GM12872 (cell line): ENCODE measurements around the gene CCDC17.

ENCODE experiments used
- TF ChIP-seq, protein P1 (sequence below): IDR thresholded peaks from 3 replicates; pipeline ENCODE4 v1.5.1; 2011; ENCODE audit warnings: low read depth, mild to moderate bottlenecking, low read length, moderate library complexity; ENCODE audit not compliant: insufficient read depth

Gene CCDC17

DNA sequence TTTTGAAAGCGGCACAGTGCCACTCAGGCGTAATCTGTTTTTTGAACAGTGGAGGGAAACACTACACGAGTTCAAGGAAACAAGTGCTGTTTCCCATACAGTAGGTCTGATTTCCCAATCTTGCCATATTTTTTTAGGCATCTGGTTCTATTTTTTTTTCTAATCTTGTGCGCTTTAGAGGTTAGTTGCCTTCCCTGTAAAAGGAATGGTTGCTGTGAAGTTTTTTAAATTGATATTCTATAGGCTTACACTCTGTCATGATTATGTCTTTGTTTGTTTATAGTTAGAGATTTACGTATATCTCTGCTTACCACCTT is 38.8 kb downstream of the CCDC17 start:
- TF ChIP-seq, protein P1, sequence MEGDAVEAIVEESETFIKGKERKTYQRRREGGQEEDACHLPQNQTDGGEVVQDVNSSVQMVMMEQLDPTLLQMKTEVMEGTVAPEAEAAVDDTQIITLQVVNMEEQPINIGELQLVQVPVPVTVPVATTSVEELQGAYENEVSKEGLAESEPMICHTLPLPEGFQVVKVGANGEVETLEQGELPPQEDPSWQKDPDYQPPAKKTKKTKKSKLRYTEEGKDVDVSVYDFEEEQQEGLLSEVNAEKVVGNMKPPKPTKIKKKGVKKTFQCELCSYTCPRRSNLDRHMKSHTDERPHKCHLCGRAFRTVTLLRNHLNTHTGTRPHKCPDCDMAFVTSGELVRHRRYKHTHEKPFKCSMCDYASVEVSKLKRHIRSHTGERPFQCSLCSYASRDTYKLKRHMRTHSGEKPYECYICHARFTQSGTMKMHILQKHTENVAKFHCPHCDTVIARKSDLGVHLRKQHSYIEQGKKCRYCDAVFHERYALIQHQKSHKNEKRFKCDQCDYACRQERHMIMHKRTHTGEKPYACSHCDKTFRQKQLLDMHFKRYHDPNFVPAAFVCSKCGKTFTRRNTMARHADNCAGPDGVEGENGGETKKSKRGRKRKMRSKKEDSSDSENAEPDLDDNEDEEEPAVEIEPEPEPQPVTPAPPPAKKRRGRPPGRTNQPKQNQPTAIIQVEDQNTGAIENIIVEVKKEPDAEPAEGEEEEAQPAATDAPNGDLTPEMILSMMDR: no peak

DNA sequence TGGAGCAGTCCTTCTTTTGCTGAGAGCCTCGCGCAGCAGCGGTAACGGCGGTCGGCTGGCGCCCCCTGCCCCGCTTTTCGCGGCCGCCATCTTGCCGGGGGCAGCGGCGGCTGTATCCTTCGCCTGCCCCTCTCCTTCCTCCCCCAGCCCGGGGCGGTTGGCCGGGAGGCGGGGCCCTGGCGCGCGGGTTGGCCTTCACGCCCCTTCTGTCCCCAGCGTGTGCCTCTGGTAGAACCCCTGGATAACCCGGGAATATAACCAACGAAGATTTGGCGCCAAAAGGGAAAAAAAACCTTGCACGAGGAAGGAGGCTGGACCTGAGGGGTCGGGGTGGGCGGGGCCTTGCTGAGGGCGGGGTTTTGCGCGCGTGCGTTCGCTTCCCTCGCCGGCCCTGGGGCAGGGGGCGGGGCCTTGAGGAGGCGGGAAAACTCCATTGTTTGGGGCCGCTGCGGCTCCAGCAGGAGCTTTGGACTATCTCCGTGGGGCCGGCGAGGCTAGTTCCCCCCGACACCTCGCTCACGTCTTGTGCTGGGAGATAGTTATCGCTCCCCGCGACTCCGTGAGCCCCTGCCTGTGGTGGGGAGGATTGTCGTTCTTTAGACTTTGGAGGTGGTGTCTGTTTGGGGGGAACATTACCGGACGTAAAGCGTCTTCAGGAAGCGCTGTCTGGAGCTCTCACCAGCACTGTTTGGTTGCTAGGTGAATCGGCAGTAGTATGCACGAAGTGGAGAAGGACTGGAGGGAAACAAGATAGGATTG is 39.3 kb downstream of the CCDC17 start:
- TF ChIP-seq, protein P1: peak; percentile 16; the same call in 1 of the 3 replicates

DNA sequence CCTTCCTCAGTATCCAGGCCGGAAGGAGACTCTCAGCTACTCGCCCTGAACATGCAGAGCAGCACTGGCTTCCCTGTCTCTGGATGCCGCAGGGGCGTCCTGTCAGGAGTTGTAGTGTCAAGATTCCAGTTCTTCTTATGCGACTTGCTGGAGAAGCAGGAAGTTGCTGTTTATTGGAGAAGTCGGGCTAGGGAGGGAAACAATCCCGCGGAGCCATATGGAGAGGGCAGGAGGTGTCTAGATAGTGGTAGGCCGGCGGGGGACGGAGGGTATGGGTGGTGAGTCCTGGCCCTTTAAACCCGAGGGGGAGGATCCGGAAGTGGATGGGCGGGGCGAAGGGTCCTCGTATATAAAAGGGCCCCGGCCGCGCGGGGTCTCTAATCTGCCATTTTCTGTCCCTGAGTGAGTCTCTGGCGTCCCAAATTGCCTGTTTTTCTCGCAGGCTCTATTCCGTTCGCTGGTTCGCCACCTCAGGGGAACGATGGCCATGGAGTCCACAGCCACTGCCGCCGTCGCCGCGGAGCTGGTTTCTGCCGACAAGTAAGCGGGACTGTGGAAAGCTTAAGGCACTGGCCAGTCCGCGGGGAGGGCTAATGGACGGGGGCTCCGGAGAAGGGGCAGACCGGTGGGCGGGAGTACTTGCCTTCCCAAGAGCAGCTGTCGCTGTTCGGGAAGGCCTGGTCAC is 40.0 kb downstream of the CCDC17 start, which contains the start of gene NASP:
Gene NASP, plus strand, starts transcription at position 376 of the 685 bp plus-strand sequence. Its CDS starts 106 bp downstream, at position 482.
- TF ChIP-seq, protein P1: no peak

DNA sequence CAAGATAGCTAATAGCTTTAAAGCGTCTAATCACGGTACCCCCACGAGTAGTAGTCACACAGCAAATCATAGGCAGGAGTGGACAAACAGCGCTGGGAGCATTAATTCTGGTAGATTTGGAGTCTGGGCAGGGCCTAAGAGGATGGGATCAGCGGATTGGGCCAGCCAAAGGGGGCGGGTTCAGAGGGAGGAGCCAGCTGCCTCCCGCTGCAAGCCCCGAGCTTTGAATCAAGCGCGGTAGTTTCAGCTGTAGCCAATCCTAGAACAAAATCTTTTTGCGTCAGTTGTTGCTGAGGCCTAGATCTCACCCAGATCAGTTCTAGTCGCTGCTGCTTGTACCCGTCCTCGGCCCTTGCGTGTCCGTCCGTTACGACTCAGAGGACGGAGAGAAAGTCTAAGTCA is 40.6 kb downstream of the CCDC17 start:
- TF ChIP-seq, protein P1: no peak

DNA sequence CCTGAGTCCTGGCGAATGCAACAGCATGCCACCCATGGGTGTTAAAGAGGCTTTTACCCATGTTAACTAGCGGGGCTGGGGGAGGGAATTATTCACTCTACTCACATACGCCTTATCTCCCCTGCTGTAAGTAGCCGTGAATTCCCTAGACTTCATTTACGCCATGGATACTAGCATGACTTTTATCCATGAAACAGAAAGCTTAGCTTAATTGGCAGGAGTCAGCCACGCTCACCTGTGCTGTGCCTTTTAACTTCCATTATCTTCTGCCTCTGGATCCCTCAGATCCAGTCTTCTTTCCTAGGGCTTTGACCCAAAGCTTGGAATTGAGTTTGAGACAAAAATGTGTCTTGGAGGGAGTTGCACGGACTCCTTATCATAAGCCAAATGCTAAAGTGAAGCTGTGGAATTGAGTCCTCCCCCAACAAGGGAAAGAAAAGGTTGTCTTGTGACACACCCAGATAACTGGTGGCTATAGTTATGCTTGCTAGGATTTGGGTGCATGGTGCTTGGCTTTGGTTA is 49.7 kb downstream of the CCDC17 start:
- TF ChIP-seq, protein P1: no peak

DNA sequence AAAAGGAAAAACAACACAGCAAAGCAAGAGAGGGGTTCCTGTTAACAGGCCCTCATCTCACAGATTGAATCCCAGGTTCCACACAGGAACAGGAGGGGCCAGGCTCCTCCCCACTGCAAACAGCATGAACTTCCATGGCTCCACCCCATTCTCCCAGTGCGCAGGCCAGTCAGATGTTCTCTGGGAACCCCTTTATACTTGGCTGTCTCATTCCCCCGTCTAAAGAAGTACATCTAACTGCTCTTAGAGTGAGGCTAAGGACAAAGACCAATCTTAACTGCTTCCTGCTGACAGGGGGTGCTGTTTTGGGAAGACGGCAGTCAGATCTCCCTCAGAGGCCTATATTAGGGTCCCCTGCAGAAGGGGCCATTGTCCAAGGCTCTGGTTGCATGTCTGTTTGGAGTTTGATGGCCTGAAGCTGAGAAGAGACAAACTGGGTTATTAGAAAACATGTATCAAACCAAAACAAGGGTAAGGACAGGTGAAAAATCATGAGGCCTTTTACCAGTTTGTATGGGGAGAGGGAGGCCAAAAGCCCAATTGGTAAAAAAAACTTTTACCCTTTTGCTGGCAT is 50.5 kb downstream of the CCDC17 start:
- TF ChIP-seq, protein P1: no peak

DNA sequence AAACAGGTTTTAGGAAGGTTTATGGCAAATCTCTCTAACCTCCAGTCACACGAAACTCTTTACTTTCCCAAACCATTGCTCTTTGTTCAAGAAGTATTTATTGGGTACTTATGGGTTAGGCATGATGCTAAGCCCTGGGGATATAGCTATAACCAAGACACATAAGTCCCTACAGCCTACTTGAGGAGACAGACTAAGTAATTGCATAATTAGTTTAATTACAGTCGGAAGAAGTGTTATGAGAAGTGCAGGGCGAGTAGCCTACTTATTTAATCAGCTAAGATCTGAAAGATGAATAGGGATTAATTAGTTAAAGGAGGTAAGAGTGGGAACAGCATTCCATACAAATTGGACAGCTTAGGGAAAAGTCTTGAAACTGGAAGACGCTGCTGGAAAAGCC is 53.2 kb downstream of the CCDC17 start:
- TF ChIP-seq, protein P1: no peak
